ENCODE data around the gene SSR2.
"Not testable (repeated sequence)": the region's sequence is repeated elsewhere in the genome, so short reads cannot be mapped to it uniquely, and the experiment has no call there.

Gene SSR2

DNA sequence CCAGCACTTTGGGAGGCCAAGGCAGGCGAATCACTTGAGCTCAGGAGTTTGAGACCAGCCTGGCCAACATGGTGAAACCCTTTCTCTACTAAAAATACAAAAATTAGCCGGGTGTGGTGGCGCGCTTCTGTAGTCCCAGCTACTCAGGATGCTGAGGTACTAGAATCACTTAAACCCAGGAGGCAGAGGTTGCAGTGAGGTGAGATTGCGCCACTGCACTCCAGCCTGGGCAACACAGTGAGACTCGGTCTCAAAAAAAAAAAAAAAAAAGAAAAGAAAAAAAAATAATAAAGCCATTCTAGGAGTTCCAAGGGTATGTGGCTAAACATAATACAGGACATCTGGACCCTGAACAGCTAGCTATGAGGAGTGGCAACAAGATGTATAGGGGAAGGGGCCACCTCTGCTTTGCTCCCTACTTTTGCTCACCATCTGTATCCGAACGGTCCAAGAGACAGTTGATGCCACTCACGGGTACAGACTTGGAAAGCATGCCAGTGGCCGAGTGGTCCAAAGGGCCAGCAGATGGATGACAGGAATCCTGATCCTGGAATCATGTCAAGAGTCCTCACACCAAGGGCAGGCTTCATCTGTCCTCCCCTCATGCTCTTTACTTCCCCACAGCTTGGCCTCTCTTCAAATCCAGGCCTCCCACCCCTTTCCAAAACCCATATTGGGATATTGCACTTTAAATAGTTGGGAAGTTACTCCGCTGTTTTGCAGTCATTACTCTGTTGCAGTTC lies 35.7 kb downstream of the SSR2 start:
- H3K27me3 ChIP-seq (ENCODE audit: insufficient read depth, low read length); H3K9me3 ChIP-seq (ENCODE audit: insufficient read depth, low read depth, low read length); H3K9ac ChIP-seq (ENCODE audit: low read depth, low read length); H3K36me3 ChIP-seq (ENCODE audit: insufficient read depth, low read depth, low read length); H3K27ac ChIP-seq (ENCODE audit: low read length): not testable (repeated sequence)
- Histone ChIP-seq H3K4me3 (ENCODE audit: low read length) (peak overlapping the region; percentile 50; the same call in 1 of the 2 replicates), H3K4me1 (ENCODE audit: insufficient read depth, low read length) (peaks cover 17% of the 10 kb centered on the region; the same call in 1 of the 2 replicates)

DNA sequence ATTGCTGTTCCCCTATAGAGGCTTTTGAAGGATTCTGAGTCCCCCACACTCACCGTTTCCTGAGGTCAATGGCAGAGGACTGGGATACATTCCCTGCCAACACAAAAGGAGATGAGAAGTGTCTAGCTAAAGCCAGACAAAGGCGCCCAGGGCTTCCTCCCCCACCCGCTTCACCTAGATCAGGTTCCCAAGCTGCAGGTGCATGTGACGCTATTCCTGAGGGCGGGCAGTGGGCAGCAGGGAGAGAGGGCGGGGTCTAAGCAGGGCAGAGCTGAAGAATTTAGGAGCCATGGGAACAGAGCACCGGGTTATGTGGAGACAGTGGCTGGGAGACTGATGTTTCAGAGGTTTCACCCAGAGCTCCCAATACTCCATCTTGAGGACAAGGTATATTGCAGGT lies 36.4 kb downstream of the SSR2 start:
- peaks cover 18% of the 10 kb centered on the region; the same call in 1 of the 2 replicates for H3K4me1 ChIP-seq (ENCODE audit: insufficient read depth, low read length)
- peak overlapping the region; percentile 50; the same call in 1 of the 2 replicates for H3K4me3 ChIP-seq (ENCODE audit: low read length)
- peak overlapping the region; percentile 11 for H3K27ac ChIP-seq (ENCODE audit: low read length)
- H3K27me3 ChIP-seq (ENCODE audit: insufficient read depth, low read length): no peaks in the 10 kb centered on the region
- H3K36me3 ChIP-seq (ENCODE audit: insufficient read depth, low read depth, low read length): no peaks in the 10 kb centered on the region
- H3K9ac ChIP-seq (ENCODE audit: low read depth, low read length): peak overlapping the region; percentile 66; the same call in 1 of the 2 replicates
- no peaks in the 10 kb centered on the region for H3K9me3 ChIP-seq (ENCODE audit: insufficient read depth, low read depth, low read length)

DNA sequence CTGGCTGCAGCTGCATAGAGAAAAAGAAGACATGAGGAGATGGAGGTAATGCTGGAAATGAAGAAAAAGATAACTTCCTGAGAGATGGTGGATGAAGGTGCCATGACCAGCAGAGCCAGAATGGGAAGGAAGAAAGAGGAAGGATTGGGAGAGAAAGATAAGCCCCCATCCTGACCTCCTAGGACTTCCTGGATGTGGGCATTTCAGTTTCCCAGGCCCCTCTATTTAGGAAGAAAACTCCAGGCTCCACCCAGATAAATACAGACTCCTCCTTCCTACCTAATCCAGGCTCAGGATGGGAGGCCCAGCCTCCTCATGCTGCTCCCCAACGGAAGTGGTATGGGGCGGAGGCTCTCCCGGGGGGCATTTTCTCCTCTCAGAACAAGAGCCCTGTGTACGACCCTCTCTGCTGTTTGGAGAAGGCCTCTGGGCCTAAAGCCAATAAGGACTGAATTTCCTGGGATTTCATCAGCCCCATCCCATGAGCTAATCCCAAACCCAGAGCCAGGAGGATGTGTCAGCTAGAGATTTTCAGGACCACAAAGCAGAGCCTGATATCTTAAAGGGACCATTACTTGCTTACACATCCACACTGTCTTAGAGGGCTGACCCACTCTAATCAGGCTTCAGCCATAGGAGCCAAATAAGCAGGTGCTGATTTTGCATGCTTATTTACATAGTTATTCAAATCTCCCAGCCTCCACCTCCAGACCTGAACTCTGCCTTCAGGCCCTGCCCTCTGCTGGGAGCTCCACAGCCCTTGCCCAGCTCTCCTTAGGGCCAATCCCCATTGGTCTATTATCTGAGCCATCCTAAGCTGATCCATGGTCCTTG lies 37.3 kb downstream of the SSR2 start:
- Histone ChIP-seq H3K9me3 (ENCODE audit: insufficient read depth, low read depth, low read length) (no peaks in the 10 kb centered on the region), H3K9ac (ENCODE audit: low read depth, low read length) (peak overlapping the region; percentile 66; the same call in 1 of the 2 replicates), H3K4me1 (ENCODE audit: insufficient read depth, low read length) (peaks cover 23% of the 10 kb centered on the region; the same call in 1 of the 2 replicates)

DNA sequence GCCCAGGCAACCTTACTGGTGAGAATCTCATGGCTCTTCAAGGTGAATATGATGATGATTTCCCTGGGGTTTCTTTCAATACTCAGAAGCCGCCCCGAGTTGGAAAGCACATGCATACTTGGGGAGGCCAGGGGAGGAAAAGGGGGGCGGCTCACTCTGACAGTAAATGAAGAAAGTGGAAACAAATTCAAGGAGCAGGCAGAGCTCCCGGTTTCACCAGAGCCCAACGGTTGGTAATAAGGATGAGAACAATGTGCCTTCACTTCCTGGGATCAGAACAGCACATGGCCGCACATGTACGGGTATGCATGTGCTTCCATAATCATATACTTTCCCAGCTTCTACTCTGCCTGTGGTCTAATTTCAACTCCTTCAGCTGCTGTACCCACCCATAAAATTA lies 38.6 kb downstream of the SSR2 start:
- no peaks in the 10 kb centered on the region for H3K36me3 ChIP-seq (ENCODE audit: insufficient read depth, low read depth, low read length)
- no peaks in the 10 kb centered on the region for H3K9me3 ChIP-seq (ENCODE audit: insufficient read depth, low read depth, low read length)
- no peak overlapping the region for H3K9ac ChIP-seq (ENCODE audit: low read depth, low read length)
- no peak overlapping the region for H3K27ac ChIP-seq (ENCODE audit: low read length)
- H3K4me3 ChIP-seq (ENCODE audit: low read length): no peak overlapping the region
- peaks cover 23% of the 10 kb centered on the region; the same call in 1 of the 2 replicates for H3K4me1 ChIP-seq (ENCODE audit: insufficient read depth, low read length)
- no peaks in the 10 kb centered on the region for H3K27me3 ChIP-seq (ENCODE audit: insufficient read depth, low read length)

More for the DNA sequence above, 37.3 kb downstream of the SSR2 start:
- Histone ChIP-seq H3K27me3 (ENCODE audit: insufficient read depth, low read length) (no peaks in the 10 kb centered on the region), H3K4me3 (ENCODE audit: low read length) (peak overlapping the region; percentile 50; the same call in 1 of the 2 replicates), H3K36me3 (ENCODE audit: insufficient read depth, low read depth, low read length) (no peaks in the 10 kb centered on the region), H3K27ac (ENCODE audit: low read length) (peak overlapping the region; percentile 11)

DNA sequence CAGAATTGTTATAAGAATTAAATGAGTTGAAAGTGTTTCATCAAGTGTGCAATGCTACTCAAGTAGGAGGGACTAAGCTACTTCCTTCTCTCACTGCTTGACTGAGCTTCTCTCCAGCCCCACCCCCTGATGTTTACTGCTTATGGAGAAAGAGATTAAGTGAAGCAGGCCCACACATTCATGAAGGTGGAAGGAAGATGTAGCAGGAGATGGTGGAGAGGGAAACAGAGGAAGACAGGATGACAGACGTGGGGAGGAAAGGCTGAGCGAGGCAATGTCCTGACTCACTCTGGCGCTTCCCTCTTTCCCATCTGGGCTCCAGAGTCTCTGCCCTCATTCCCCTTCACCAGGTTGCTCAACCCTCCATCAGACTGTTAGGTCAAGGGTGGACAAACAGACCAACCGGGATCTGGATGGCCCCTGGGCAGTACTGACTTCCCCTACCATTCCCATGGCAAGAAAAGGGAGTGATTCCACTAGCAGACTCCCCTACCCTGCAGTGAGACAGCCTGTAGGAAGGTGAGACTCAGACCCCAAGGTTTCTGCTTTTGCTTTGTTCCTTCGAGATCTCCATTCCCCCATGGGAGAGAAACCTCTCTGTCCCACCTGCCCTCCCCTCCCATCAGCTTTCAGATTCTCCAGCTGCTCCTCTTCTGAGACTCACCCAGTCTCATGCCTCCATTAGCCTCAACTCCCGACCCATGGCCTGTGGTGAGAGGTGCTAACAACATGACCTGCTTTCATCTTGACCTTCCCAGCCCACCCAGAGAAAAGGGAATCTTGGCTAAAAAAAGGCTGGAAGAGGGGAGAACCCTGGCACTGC lies 39.3 kb downstream of the SSR2 start:
- Histone ChIP-seq H3K27ac (ENCODE audit: low read length) (no peak overlapping the region), H3K36me3 (ENCODE audit: insufficient read depth, low read depth, low read length) (no peaks in the 10 kb centered on the region), H3K9me3 (ENCODE audit: insufficient read depth, low read depth, low read length) (no peaks in the 10 kb centered on the region), H3K9ac (ENCODE audit: low read depth, low read length) (no peak overlapping the region), H3K27me3 (ENCODE audit: insufficient read depth, low read length) (no peaks in the 10 kb centered on the region), H3K4me3 (ENCODE audit: low read length) (no peak overlapping the region), H3K4me1 (ENCODE audit: insufficient read depth, low read length) (peaks cover 28% of the 10 kb centered on the region; the same call in 1 of the 2 replicates)

DNA sequence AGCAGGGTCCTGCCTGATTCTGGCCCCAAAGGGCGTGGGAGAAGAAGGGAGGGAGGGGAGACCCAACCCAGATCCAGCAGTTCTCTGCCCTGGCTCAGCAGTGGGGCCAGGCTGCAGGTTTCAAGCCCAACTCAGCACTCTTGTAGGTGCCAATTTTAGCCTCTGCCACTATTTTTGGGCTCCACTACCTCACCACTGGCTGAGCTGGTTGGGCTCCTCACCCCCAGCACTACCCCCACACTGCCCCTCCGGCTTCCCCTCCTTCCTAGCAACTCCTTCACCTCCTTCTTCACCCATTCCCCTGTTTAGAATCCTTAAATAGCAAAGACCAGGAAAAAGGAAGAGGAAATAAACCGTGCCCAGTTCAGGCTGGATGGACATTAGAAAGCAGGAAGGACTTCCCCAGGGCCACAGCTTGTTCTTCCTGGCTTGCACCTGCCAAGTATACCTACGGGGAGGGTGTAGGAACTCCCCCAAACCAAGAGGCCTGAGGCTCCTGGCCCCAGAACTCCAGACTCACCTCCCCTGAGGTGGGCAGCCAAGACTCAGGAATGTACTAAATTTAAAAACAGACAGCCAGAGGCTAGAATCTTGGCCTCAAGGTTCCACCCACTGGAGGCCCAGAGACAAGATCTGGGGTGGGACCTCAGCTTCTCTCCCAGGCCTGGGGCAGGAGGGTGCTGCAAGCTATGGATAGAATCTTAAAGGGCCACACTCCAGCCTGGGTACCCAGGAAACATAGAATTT lies 41.0 kb downstream of the SSR2 start:
- Histone ChIP-seq H3K4me1 (ENCODE audit: insufficient read depth, low read length) (peaks cover 39% of the 10 kb centered on the region), H3K27ac (ENCODE audit: low read length) (no peak overlapping the region), H3K4me3 (ENCODE audit: low read length) (peak overlapping the region; percentile 95), H3K27me3 (ENCODE audit: insufficient read depth, low read length) (no peaks in the 10 kb centered on the region), H3K9ac (ENCODE audit: low read depth, low read length) (peak overlapping the region; percentile 89), H3K36me3 (ENCODE audit: insufficient read depth, low read depth, low read length) (no peaks in the 10 kb centered on the region), H3K9me3 (ENCODE audit: insufficient read depth, low read depth, low read length) (no peaks in the 10 kb centered on the region)

DNA sequence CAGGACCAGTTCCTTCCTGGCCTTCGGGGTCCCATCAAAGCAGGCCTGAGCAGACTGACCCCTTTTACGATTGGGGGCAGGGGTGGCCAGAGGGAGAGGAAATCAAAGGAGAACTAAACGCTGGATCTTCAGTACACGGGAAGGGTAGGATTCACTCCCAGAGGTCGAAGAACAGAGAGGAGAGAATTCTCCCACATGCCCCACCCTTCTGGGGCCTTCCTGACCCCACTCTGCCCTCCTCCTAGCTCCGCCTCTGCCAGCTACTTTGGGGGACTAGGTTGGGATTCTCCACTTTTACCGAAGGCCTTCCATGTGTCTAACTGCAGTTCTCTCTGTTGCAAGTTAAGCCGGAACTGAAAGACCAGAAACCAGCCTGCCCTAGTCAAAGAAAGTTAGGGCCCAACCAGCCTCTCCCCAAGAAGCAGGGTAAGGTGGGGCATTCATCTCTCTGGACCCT lies 41.8 kb downstream of the SSR2 start:
- peak overlapping the region; percentile 95 for H3K4me3 ChIP-seq (ENCODE audit: low read length)
- H3K27ac ChIP-seq (ENCODE audit: low read length): no peak overlapping the region

DNA sequence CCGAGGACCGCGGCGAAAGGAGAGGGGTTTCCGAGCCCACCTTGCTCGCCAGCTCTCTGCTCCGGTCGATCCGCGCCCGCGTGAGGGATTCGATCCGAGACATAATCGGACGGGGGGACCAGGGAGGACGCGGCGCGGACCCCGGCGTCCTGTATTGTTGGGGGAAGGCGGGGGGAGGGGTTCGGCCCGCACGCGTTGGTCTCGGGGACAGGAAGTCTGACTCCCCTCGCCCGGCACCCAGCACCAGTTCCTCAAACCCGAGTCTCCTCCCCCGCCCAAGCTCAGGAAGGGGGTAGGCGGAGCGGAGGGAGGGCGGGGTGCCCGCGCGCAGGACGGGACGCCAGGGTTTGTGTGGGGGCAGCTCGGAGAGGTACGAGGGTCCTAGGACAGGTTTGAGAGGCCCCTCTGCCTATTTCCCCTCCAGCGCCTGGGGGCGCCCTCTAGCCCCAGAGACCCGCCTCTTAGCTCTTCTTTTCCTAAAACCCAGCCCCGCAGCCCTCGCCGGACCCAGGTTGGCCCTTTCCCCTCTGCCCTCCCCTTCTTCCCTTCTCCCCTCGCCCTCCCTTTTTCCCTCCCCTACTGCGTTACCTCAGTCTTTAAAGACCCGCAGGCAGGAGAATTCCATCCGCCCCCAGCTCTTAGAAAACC lies 42.3 kb downstream of the SSR2 start, which contains the start of gene ARHGEF2:
Gene ARHGEF2 (minus strand): TSS at position 223 of the 648 bp plus-strand sequence. CDS start 120 bp downstream, at position 103.
- Histone ChIP-seq H3K36me3 (ENCODE audit: insufficient read depth, low read depth, low read length) (no peaks in the 10 kb centered on the region), H3K4me3 (ENCODE audit: low read length) (peak within 1 kb of the TSS; percentile 95), H3K9me3 (ENCODE audit: insufficient read depth, low read depth, low read length) (no peaks in the 10 kb centered on the region), H3K4me1 (ENCODE audit: insufficient read depth, low read length) (peaks cover 33% of the 10 kb centered on the region), H3K27me3 (ENCODE audit: insufficient read depth, low read length) (no peaks in the 10 kb centered on the region), H3K9ac (ENCODE audit: low read depth, low read length) (peak within 1 kb of the TSS; percentile 89), H3K27ac (ENCODE audit: low read length) (peak within 1 kb of the TSS; percentile 79)

More for the DNA sequence above, 41.8 kb downstream of the SSR2 start:
- Histone ChIP-seq H3K4me1 (ENCODE audit: insufficient read depth, low read length) (peaks cover 38% of the 10 kb centered on the region), H3K27me3 (ENCODE audit: insufficient read depth, low read length) (no peaks in the 10 kb centered on the region), H3K36me3 (ENCODE audit: insufficient read depth, low read depth, low read length) (no peaks in the 10 kb centered on the region), H3K9ac (ENCODE audit: low read depth, low read length) (peak overlapping the region; percentile 89), H3K9me3 (ENCODE audit: insufficient read depth, low read depth, low read length) (no peaks in the 10 kb centered on the region)

DNA sequence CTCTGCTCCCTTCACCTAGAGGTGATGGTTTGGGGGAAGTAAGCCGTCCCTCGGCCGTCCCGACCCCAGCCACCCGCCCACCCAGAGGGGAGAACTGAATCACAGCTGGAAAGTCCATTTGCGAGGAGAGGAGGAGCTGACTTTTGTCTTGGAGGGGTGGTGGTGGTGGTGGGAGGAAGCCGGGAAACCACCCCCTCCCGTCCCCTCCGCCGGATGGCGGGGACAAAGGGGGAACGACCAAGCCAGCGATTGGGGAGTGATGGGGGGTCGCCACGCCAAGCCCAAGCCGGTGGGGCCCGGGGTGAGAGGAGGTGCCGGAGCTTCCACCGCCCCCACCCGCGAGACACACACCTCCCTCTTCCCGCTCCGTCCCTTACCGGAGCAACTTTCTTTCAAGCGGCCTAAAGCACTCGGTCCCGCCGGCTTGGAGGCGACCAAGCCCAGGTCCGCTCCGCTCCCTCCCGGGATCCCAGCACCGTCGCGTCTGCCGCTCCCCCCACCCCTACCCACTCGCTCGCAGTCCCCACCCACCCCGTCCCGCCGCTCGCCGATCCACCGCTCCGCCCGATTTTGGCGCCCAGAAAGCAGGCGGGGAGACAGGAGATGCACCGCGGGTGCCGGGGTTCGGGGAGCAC lies 42.9 kb downstream of the SSR2 start:
- peak overlapping the region; percentile 95 for H3K4me3 ChIP-seq (ENCODE audit: low read length)
- no peaks in the 10 kb centered on the region for H3K27me3 ChIP-seq (ENCODE audit: insufficient read depth, low read length)
- H3K4me1 ChIP-seq (ENCODE audit: insufficient read depth, low read length): peaks cover 30% of the 10 kb centered on the region
- no peaks in the 10 kb centered on the region for H3K9me3 ChIP-seq (ENCODE audit: insufficient read depth, low read depth, low read length)
- peak overlapping the region; percentile 79 for H3K27ac ChIP-seq (ENCODE audit: low read length)
- peak overlapping the region; percentile 89; the same call in 1 of the 2 replicates for H3K9ac ChIP-seq (ENCODE audit: low read depth, low read length)
- 0 out of 2 replicates have a peak, but pooled peaks cover 3% of the 10 kb centered on the region for H3K36me3 ChIP-seq (ENCODE audit: insufficient read depth, low read depth, low read length)

Data from iPS-20b (cell line).